HG03565 (cell line): Measurements from ENCODE around the gene ZC3H7A.

Source experiments
- ATAC-seq: cut with Tn5 transposase; IDR thresholded peaks from one replicate; pipeline ENCODE4 v1.9.1; 2021; ENCODE audit warnings: mild to moderate bottlenecking, moderate library complexity; ENCODE audit not compliant: unreplicated experiment

Gene ZC3H7A

DNA sequence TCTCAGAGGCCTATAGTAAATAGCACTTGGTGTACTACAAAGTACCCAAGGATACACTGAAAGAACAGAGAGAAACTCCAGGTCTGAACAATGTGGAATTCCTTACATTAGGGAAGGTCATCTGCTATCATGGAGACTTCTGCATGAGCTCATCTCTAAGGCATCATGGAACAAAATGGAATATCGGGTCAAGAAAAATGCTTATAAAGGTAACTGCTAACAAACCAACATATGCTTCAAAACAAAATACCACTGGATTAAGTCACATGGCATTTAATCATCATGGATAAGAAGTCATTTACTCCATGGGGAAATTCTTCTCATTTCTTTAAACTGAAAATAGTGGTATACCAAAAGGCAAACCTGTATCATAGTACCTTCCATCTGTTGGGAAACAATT is 88.6 kb downstream of the ZC3H7A start:
- ATAC-seq: no peak

DNA sequence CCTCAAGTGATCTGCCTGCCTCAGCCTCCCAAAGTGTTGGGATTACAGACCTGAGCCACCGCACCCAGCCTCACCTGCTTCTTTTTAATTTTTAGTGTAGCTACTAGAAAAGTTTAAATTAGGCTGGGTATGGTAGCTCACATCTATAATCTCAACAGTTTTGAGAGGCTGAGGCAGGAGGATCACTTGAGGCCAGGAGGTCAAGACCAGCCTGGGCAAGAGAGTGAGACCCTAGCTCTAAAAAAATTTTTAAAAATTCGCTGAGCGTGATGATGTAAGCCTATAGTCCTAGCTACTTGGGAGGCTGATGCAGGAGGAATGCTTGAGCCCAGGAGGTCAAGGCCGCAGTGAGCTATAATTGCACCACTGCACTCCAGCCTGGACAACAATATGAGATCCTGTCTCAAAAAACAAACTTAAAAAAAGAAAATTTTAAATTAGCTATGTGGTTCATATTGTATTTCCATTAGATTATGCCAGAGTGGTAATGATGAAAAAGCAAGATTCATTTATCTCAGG is 89.3 kb downstream of the ZC3H7A start:
- ATAC-seq: no peak

DNA sequence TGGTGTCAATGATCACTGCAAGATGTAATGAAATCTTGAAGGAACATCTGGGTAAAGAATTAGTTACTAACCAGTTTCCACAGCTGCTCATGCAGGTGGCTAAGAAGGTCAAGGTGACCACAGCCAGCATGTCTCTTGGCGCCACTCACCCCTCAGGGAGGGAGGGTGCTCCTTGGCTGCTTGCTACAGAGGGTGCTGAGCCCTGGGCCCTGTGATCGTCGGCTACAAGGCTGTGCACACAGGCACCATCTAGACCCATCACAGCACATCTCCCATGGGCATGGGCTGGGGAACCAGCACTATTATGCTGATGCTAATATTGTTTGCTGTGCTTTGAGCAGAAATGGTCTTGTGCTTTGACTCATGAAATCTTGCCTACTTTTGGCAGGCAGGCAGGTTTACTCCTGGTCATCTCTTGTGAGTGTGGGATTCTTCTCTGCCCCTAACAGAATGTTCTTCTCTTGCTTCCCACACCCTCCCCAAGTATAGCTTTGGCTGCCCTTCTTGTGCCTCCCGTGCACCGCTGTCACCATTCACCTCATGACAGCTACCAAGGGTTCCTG is 90.8 kb downstream of the ZC3H7A start:
- no peak for ATAC-seq

GRCh38 chr16:11705311-11706025 is 91.6 kb downstream of the ZC3H7A start:
- ATAC-seq: no peak
